ENCODE data around the gene LANCL2.

DNA sequence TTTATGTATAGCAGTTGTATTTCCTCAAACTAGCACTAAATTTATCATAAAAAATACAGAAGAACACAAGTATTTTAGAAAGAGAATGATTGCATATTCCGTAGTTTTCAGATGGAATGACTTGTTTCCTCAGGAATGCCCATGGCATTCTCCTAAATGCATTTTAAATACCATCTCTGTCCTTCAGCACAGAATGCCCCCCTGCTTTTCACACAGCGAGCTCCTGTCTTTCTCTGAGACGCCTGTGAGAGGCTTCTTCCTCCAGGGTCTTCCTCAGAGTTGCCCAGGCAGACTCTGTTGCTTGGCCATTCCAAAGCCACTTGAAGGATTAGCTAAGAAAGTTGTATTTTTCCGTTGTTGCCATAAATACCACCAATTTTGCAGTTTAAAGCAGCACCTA, 10.1 kb downstream of the LANCL2 start:
- no peak for TF ChIP-seq EZH2 (IDR thresholded peaks at IDR 0.05; ENCODE audit: insufficient read depth, poor library complexity, severe bottlenecking)
- TF ChIP-seq EZH2phosphoT487 (IDR thresholded peaks at IDR 0.05; ENCODE audit: insufficient read depth, low read depth), result no peak

All from GM23248 (cell line).